ENCODE results near the gene CLSTN2.

Gene CLSTN2

GRCh38 chr3:140145528-140145927, 210.5 kb downstream of the CLSTN2 start:
- FAIRE-seq (no peak), DNase-seq (ENCODE audit: low spot score) (no peak)

GRCh38 chr3:140146668-140147067, 211.7 kb downstream of the CLSTN2 start:
- DNase-seq (ENCODE audit: low spot score) (no peak), FAIRE-seq (no peak)

GRCh38 chr3:140147965-140148490, 213.0 kb downstream of the CLSTN2 start:
- FAIRE-seq (no peak), DNase-seq (ENCODE audit: low spot score) (no peak)

GRCh38 chr3:140148824-140149390, 213.9 kb downstream of the CLSTN2 start:
- FAIRE-seq (no peak), DNase-seq (ENCODE audit: low spot score) (no peak)

GRCh38 chr3:140151321-140151720, 216.3 kb downstream of the CLSTN2 start:
- no peak for DNase-seq (ENCODE audit: low spot score)
- no peak for FAIRE-seq

- no peak for DNase-seq (ENCODE audit: low spot score)
- no peak for FAIRE-seq
Observed at GRCh38 chr3:140152851-140153639, 218.1 kb downstream of the CLSTN2 start.

- DNase-seq (ENCODE audit: low spot score) (no peak), FAIRE-seq (no peak)
Observed at GRCh38 chr3:140153736-140154135, 218.8 kb downstream of the CLSTN2 start.

- no peak for DNase-seq (ENCODE audit: low spot score)
- FAIRE-seq, result no peak
Observed at GRCh38 chr3:140157161-140157560, 222.2 kb downstream of the CLSTN2 start.

- FAIRE-seq (no peak), DNase-seq (ENCODE audit: low spot score) (no peak)
Observed at GRCh38 chr3:140159646-140160045, 224.7 kb downstream of the CLSTN2 start.

GRCh38 chr3:140160553-140160952, 225.6 kb downstream of the CLSTN2 start:
- FAIRE-seq, result no peak

GRCh38 chr3:140162551-140162950, 227.6 kb downstream of the CLSTN2 start:
- FAIRE-seq, result no peak
- no peak for DNase-seq (ENCODE audit: low spot score)

More at GRCh38 chr3:140160553-140160952, 225.6 kb downstream of the CLSTN2 start:
- DNase-seq (ENCODE audit: low spot score), result no peak

GRCh38 chr3:140163159-140163763, 228.3 kb downstream of the CLSTN2 start:
- no peak for DNase-seq (ENCODE audit: low spot score)
- FAIRE-seq, result no peak

GRCh38 chr3:140164156-140164555, 229.2 kb downstream of the CLSTN2 start:
- DNase-seq (ENCODE audit: low spot score) (no peak), FAIRE-seq (no peak)

GRCh38 chr3:140164922-140165590, 230.1 kb downstream of the CLSTN2 start:
- DNase-seq (ENCODE audit: low spot score) (peak; percentile 31), FAIRE-seq (no peak)

GRCh38 chr3:140165781-140166180, 230.8 kb downstream of the CLSTN2 start:
- no peak for FAIRE-seq
- no peak for DNase-seq (ENCODE audit: low spot score)

- no peak for DNase-seq (ENCODE audit: low spot score)
- FAIRE-seq, result no peak
Observed at GRCh38 chr3:140166861-140167599, 232.0 kb downstream of the CLSTN2 start.

GRCh38 chr3:140167600-140168281, 232.8 kb downstream of the CLSTN2 start:
- FAIRE-seq (no peak), DNase-seq (ENCODE audit: low spot score) (no peak)

- FAIRE-seq (no peak), DNase-seq (ENCODE audit: low spot score) (no peak)
Observed at GRCh38 chr3:140170612-140171011, 235.6 kb downstream of the CLSTN2 start.

GRCh38 chr3:140176526-140176925, 241.5 kb downstream of the CLSTN2 start:
- DNase-seq (ENCODE audit: low spot score) (peak; percentile 42), FAIRE-seq (no peak)

- DNase-seq (ENCODE audit: low spot score), result no peak
- no peak for FAIRE-seq
Observed at GRCh38 chr3:140177943-140178342, 243.0 kb downstream of the CLSTN2 start.

- DNase-seq (ENCODE audit: low spot score) (no peak), FAIRE-seq (no peak)
Observed at GRCh38 chr3:140178482-140178881, 243.5 kb downstream of the CLSTN2 start.
